GM21786 (cell line): ENCODE results near the gene UQCC5.

Source experiments
- ATAC-seq: cut with Tn5 transposase; IDR thresholded peaks from one replicate; pipeline ENCODE4 v1.9.1; 2021; ENCODE audit not compliant: unreplicated experiment

Gene UQCC5

DNA sequence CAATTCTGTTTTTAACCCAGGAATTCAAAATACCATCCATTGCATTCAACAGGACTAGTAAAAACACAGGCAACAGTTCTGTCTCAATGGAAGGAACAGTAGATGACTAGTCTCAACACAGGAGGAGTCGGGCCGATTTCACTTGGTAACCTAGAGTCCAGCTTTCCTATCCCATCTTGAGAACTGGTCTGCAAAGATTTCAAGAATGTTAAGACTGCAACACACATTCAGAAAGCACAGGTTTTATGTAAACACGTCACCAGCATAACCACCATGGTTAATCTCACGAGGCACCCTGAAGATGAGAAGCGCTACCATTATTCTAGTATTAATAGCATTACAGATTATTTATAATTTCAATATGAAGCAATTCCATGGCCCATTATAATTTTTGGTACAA, 22.0 kb downstream of the UQCC5 start:
- no peak for ATAC-seq

DNA sequence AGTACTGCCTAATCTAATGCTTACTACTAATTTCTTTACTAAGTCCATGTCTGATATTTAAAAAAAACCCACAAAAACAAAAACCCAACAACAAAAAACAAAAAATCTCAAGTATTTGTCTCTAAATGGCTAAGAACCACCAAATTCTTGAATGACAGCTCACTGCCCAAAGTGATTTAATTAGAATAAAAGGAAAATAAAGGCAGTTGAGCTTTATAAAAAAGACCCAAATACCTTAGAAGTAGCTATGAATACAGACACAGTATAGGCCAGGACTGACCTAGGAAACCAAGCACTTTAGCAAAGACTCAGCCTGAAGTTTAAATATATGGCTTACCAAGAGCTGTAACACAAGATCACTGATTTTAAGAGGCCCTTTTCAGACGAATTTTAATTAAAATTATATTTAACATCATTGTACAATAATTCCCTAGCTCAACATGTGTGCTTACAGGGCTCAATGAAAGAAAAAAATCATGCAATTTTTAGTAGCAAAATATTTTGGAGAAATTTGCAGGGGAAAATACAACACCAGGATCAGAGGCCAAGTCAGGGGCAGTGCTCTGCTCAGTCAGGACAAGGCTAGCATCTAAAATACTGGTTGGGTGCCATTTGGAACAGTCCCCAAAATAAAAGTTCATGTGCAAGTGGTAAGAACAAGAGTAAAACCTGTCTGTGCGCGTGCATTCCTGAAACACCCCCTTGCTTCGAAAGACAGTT, 24.8 kb downstream of the UQCC5 start:
- no peak for ATAC-seq

- ATAC-seq: no peak
Observed at GRCh38 chr3:52563984-52564383, 27.6 kb downstream of the UQCC5 start.

DNA sequence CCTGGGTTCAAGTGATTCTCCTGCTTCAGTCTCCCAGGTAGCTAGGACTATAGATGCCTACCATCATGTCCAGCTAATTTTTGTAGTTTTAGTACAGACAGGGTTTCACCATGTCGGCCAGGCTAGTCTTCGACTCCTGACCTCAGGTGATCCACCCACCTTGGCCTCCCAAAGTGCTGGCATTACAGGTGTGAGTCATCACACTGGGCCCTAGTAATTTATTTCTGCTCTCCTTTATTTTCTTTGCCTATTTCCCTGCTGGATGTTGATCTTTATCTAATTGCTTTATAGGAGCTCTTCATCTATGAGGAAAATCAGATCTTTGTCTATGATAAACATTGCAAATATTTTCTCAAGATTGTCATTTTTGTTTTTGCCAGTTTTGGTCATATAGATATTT, 31.7 kb downstream of the UQCC5 start:
- ATAC-seq: no peak

GRCh38 chr3:52570076-52570475, 33.7 kb downstream of the UQCC5 start:
- no peak for ATAC-seq

GRCh38 chr3:52572221-52572620, 35.8 kb downstream of the UQCC5 start:
- no peak for ATAC-seq

GRCh38 chr3:52574056-52574965, 37.9 kb downstream of the UQCC5 start:
- ATAC-seq: no peak
